ENCODE data around the gene TSEN2. TPM values are rescaled to one million over a fixed set of nuclear protein-coding genes. Genes with fewer than 3 reads are reported as not detected.

TSEN2 gene
- total RNA-seq, 2 donors from 2014 or later: 13.7 to 21.1 TPM

- Histone ChIP-seq H3K4me1 (no peaks in the 10 kb centered on the region), H3K27me3 (no peaks in the 10 kb centered on the region), H3K4me3 (no peak overlapping the region), H3K9me3 (no peaks in the 10 kb centered on the region), H3K36me3 (peaks cover 8% of the 10 kb centered on the region), H3K27ac (no peak overlapping the region), H3K9ac (ENCODE audit: low read depth in 2 of 2, low read length in 2 of 2) (no peak overlapping the region)
- intact Hi-C loops (cut with DNase I): no loop called here
- TF ChIP-seq CTCF (IDR thresholded peaks at IDR 0.05): no peak
- DNase-seq: no peak
These were observed 12.1 kb downstream of the TSEN2 start for GRCh38 chr3:12496453-12496761.

GRCh38 chr3:12499474-12499873 lies 15.2 kb downstream of the TSEN2 start:
- DNase-seq: no peak
- Histone ChIP-seq H3K9ac (ENCODE audit: low read depth in 2 of 2, low read length in 2 of 2) (no peak overlapping the region), H3K36me3 (peaks cover 8% of the 10 kb centered on the region), H3K27ac (no peak overlapping the region), H3K4me1 (no peaks in the 10 kb centered on the region), H3K4me3 (no peak overlapping the region), H3K27me3 (no peaks in the 10 kb centered on the region), H3K9me3 (no peaks in the 10 kb centered on the region)
- intact Hi-C loops (cut with DNase I): no loop called here
- no peak for TF ChIP-seq CTCF (IDR thresholded peaks at IDR 0.05)

GRCh38 chr3:12501360-12502020 lies 17.2 kb downstream of the TSEN2 start:
- intact Hi-C loops (cut with DNase I): no loop called here
- H3K27ac ChIP-seq: no peak overlapping the region
- DNase-seq: no peak
- no peaks in the 10 kb centered on the region for H3K9me3 ChIP-seq
- peaks cover 8% of the 10 kb centered on the region for H3K36me3 ChIP-seq
- no peak for TF ChIP-seq CTCF (IDR thresholded peaks at IDR 0.05)
- H3K4me3 ChIP-seq: no peak overlapping the region
- H3K4me1 ChIP-seq: no peaks in the 10 kb centered on the region
- H3K9ac ChIP-seq (ENCODE audit: low read depth in 2 of 2, low read length in 2 of 2): no peak overlapping the region
- H3K27me3 ChIP-seq: no peaks in the 10 kb centered on the region

- peaks cover 8% of the 10 kb centered on the region for H3K36me3 ChIP-seq
- no peaks in the 10 kb centered on the region for H3K4me1 ChIP-seq
- no peak overlapping the region for H3K4me3 ChIP-seq
- H3K27me3 ChIP-seq: no peaks in the 10 kb centered on the region
- DNase-seq: no peak
- H3K27ac ChIP-seq: no peak overlapping the region
- no peak for TF ChIP-seq CTCF (IDR thresholded peaks at IDR 0.05)
- no peaks in the 10 kb centered on the region for H3K9me3 ChIP-seq
- intact Hi-C loops (cut with DNase I): no loop called here
- H3K9ac ChIP-seq (ENCODE audit: low read depth in 2 of 2, low read length in 2 of 2): no peak overlapping the region
These were observed 19.1 kb downstream of the TSEN2 start for GRCh38 chr3:12503126-12503957.

- no peaks in the 10 kb centered on the region for H3K9me3 ChIP-seq
- H3K9ac ChIP-seq (ENCODE audit: low read depth in 2 of 2, low read length in 2 of 2): no peak overlapping the region
- DNase-seq: no peak
- intact Hi-C loops (cut with DNase I): no loop called here
- H3K4me3 ChIP-seq: no peak overlapping the region
- no peaks in the 10 kb centered on the region for H3K36me3 ChIP-seq
- no peak overlapping the region for H3K27ac ChIP-seq
- H3K27me3 ChIP-seq: no peaks in the 10 kb centered on the region
- H3K4me1 ChIP-seq: no peaks in the 10 kb centered on the region
- no peak for TF ChIP-seq CTCF (IDR thresholded peaks at IDR 0.05)
These were observed 22.0 kb downstream of the TSEN2 start for GRCh38 chr3:12506201-12506709.
